Activated T-cell treated with anti-CD3 and anti-CD28 coated beads for 1 hour (primary cell): ENCODE data around the gene SLC6A12.

Source experiments
- DNase-seq: peaks from one replicate; pipeline ENCODE4 v3.0.0-alpha.2; 2020; ENCODE audit warnings: low read depth

The SLC6A12 gene

DNA sequence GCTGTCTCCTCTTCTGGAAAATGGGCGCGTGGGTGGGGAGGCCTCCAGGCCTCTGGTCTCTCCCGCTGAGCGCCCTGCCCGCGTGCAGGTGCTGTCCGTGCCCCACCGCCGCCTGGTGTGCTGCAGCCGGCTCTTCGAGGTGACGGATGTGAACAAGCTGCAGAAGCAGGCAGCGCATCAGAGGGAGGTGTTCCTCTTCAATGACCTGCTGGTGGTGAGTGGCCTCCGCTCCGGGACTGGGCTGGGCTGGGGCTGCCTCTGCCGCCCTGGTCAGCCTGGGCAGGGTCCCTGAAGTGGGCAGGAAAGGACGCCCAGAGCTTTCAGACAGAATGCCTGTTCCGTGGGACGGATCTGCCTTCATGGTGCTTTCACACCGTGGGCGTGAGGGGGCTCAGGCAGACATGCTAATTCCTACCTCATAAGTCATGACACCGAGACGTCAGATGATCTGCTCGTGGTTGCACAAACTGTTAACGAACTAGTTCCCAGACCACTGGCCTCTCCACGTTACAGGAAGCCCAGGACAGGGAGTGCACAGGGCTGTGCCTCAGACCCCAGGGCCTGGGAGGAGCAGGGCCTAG lies 50.5 kb downstream of the SLC6A12 start:
- DNase-seq = no peak

DNA sequence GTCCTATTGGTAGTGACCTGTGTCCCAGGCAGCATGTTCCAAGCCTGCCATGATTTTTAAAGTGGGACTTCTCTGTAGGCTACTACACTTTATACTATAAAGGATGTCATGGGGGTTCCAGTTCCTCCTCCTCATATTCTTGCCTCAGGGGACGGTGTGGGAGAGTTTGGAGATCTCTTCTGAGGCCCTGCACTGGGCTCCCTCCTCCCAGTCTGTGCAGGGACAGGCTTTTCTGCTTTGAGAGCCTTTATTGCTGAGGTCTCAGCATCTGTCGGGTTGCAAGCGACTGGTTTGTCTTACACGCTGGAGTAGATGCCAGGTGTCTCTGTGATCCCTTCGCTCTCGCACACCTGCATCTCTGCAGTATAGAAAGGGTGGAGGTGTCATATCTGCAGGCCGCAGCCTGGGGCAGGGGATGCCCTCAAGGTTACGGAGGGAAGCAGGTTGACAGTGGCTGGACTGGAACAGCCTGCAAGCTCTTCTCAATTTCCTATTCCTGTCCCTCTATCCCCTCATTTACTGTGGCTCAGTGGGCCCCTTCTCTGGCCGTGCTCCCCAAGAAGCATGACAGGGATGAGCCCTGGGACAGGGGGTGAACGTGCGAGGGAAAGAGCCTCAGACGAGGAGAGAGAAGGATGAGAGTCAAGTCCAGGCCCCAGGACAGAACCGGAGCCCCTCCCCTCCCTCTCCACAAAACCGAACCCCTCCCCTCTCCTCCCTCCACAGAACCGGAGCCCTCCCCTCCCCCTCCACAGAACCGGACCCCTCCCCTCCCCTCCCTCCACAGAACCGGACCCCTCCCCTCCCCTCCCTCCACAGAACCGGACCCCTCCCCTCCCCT lies 51.3 kb downstream of the SLC6A12 start:
- DNase-seq = no peak

DNA sequence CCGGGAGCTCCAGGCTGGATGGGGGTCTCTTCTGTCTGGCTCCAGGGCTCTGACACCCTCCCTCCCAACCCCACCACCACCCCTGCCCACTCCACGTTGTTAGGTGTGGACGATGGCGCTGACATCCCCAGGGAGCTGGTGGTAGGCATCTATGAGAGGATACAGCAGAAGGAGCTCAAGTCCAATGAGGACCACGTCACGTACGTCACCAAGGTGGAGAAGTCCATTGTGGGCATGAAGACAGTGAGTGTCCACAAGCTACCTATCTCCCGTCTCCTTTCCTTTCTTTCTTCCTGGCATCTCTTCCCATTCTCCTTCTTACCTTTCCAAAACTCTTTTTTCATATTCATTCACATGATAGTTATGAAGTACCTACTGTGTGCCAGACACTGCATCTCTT lies 52.1 kb downstream of the SLC6A12 start:
- no peak for DNase-seq

DNA sequence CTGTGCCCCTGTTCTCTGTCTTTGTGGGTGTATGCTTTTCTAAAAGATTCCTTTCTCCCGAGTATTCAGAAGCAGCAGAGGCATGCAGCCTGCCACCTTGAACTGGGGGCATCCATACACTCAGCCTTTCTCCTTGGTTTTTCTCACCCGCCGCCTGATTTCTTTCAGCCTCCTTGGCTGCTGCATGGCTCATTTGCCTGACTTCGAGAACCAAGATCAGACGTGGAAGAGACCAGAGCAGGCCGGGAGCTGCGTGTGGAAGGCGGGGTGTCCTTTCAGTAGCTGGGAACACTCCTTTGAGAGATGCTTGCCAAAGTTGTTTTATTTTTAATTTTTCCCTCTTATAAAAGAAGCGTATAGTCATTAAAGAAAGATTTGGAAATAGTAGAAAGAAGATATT lies 53.1 kb downstream of the SLC6A12 start:
- DNase-seq = no peak

DNA sequence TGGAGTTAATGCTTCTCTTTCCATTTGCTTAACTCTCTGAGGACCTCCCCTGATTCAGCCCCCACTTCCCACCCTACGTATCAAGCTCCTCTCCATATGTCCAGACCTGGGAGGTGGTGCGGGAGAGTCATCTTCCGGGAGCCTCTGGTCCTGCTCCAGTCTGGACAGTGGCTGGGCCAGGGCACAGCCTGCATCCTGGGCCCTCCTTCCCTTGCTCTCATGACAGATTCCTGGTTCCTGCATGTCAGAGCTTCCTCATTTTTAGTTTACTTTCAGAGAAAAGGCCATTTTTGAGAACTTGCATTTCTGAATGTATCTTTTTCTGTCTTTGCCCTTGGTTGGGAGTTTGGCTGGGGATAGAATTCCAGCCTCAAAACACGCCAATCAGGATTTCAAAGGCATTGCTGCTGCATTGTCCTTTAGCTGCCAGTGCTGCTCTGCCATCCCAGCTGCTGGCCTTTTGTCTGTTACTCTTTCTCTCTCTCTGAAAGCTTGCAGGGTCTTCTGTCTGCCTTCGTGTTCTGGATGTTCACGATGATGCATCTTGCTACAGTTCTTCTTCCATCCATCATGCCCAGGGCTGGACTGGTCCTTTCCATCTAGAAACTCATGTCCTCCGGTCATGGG lies 54.7 kb downstream of the SLC6A12 start:
- no peak for DNase-seq

DNA sequence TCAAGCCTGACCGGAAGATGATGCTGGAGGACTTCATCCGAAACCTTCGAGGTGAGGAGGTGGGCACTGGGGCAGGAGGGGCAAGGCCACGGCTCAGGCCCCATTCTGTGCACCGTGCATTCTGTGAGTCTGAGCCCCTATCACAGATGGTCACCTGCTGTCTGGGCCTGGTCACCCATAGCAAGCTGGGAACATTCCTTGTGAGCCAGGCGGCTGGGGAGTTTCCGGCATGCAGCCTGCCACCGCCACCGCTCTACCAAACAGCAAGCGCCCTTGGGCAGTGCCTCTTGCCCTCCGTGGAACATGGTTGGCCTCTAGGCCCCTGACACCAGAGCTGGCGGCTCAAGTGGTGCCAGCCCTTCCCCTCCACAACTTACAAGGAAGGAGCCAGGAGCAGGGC lies 56.3 kb downstream of the SLC6A12 start:
- no peak for DNase-seq

DNA sequence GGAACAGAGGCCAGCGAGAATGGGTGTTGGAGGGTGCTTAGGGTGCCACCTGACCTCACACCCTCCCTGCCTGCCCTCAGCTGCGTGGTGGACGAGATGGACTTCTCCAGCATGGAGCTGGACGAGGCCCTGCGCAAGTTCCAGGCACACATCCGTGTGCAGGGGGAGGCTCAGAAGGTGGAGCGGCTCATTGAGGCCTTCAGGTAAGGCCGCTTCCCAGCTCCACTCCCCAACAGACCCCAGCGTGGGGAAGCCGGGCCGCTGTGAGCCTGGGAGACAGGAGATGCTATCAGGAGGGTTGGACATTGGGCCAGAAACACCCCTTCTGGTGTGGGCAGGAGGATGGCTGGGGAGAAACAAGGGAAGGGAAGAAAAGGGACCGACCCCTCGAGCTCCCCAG lies 57.0 kb downstream of the SLC6A12 start:
- no peak for DNase-seq

DNA sequence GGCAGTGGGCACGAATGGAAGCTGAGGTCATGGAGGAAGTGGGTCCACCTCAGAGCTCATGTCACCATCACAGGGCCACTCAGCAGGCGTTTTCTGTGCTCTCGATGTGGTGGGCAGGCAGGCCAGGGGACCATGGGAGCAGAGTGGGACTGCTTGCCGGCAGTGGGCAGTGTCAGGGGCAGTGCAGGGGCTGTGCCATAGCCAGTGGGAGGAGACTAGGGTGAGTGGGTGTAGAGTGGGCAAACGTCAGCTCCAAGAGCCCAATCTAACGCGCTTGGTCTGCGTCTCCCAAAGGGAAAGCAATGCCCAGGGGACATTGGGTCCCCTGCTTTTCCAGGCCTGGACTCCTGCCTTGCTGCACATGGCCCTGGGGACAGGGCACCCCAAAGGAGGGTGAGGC lies 58.3 kb downstream of the SLC6A12 start:
- no peak for DNase-seq

DNA sequence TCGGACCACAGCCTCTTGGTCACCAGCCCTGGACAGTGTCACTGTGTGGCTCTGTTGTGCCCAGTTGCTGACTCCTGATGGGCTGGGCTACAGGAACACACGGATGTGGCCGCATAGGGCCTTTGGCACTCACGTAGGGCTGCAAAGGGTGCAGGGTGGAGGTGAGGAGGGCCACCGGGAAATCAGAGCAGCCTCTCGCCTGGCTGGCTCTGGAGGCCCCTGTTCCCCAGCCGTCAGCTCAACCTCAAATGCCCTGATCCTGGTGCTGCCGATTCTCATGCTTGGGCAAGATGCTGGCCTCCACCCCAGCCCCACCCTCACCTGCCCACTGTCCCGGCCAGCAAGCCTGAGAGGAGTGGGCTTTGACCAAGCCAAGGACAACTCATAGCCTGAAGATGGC lies 59.0 kb downstream of the SLC6A12 start:
- DNase-seq = no peak

DNA sequence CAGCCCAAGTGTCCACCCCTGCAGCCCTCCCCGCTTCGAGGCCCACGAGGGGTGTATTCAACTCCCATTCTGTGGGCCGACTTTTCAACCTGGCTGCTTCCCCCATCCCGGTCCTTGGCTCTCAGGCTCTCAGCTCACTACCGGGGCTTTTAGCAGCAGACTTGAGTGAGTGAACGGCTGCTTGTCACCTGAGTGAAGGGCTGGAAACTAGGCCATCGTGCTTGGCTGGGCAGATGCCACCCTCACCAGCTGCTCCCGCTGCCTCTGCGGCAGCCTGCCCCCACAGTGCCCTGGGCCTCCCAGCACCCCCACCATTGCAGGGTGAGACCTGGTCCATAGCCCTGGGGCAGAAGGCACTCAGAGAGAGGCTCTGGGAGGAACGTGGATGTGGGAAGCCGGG lies 59.9 kb downstream of the SLC6A12 start:
- DNase-seq = no peak

DNA sequence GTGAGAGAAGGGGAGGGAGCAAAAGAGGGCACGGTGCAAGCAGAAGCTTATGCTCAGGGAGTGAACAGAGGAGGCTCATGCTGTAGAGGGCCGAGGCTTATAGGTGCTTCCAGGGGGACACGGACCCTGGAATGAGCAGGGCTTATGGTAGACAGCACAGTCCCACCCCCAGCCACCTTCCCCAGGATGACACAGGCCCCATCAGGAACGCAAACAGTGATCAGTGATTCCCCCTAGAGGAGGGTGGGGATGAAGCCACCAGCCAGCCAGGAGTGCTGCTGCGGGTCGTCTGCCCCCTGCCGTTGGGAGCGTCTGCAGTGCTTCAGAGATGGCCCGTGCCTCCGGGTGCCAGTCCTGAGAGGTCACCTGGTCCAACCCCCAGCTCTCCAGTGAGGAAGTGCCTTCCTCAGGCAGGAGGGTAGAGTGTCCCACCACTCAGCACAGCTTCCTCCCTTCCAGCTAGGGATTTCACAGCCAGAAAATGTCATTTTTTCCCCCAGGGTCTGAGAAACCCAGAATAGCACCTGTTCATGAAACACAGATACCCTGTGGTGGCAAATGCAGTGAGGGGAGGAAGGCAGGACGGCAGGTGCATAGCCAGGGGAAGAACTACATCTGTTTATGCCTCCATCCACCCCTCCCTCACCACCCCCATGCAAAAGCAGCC lies 60.7 kb downstream of the SLC6A12 start:
- peak; percentile 12 for DNase-seq

DNA sequence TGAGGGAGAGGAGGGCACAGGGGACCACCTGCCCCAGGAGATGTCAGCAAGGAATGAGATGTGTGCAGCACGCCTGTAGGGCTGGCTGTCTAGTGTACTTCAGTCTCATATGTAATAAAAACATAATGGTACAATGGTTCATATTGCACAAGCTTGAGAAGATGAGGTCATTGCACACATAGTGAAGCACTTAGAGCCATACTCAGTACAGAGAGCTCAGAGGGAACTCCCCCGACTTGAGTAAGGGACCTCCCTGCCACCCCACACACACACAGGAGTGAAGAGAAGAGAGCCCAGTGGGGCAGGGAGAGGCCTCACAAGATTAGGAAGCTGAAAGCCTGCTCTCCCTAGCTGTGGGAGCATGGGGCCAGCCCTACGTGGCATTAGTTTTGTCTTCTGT lies 61.5 kb downstream of the SLC6A12 start:
- DNase-seq = no peak

DNA sequence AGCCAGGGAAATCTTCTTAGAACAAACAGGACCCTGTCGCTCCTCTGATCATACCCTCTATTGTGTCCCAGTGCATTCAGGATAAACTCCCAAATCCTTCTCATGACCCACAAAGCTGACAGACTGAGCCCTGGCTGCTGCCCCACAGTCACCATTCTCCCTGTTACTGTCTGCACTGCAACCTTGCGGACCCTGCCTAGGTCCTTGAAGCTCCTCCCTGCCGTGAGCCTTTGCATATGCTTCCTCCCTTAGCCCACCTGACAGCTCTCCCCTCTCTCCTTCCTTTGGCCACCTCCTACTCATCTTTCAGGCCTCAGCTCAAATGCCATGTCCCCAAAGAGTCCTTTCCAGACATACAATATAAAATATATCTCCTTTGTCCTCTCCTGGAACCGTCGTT lies 62.4 kb downstream of the SLC6A12 start:
- DNase-seq = no peak

DNA sequence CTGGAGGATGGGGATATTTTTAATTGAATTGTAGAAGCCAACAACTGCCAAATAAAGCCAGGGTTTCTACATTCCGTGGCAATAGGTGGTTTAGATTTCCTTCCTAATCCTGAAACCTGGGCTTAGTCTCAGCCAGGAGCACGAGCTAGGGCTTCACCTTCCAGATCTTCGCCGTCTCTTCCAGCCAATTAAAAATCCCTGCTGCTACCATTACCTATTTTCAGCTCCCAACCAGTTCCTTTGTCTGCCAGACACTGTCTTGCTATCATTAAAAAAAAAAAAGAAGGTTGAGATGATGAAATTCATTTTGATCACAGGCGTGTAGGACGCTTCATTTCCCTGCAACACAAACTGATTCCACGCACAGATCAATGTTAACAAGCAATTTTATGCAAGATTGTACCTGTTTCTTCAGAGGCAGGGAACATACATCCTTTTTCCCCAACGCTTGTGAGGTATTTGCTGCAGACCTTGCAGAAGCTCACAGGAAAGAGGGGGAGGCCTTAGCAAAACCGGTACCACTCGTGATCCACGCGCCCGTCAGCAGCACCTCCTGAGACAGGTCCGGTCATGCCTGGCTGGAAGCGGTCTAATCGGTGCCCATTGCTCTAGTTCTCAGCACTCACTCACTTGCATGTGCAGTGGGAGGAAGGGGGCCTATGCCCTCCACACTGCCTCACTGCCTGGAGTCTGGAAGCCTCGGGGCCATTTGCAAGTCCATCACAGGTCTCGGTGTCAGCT lies 65.1 kb downstream of the SLC6A12 start:
- DNase-seq = no peak

DNA sequence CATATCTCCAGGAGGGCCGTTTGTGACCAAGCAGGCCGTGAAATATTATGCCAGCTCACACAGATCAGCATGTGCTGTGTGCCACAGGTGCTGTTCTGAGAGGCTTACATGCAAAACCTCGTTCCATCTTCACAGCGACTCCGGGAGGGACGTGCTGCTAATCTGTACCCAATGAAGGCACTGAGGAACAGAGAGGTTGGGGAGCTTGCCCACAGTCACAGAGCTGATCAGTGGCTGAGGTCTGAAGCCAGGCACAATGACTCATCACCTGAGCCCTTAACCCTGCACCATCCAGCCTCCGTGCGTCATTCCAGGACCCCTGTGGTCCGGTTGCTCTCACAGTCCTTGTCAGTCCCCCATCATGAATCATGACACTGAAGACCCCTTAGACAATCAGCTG lies 66.7 kb downstream of the SLC6A12 start:
- no peak for DNase-seq

DNA sequence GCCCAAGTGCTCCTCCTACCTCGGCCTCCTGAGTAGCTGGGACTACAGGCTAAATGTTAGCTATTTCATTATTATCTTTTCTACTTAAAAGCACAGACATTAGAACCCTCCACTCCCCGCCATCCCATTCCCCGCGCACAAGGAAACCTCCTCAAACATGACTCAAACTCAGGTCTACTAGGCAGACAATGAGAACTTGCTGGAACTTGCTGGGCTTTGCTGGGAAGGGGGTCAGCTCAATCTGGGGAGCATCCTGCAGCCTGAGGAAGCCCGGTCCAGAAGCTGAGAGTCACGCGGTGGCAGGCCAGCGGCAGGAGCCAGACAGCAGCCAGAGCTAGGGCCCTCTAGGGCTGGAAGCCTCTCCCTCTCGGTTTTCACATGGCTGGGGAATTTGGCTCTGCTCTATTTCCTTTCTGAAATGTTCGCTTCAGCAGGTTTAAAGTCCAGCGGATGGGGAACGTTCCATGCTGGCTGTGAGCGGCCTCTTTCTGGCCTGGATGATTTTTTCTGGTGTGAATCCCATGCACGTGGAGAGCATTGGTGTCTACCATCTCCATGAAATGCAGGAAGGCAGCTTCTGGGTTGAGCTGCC lies 68.5 kb downstream of the SLC6A12 start:
- DNase-seq = no peak

DNA sequence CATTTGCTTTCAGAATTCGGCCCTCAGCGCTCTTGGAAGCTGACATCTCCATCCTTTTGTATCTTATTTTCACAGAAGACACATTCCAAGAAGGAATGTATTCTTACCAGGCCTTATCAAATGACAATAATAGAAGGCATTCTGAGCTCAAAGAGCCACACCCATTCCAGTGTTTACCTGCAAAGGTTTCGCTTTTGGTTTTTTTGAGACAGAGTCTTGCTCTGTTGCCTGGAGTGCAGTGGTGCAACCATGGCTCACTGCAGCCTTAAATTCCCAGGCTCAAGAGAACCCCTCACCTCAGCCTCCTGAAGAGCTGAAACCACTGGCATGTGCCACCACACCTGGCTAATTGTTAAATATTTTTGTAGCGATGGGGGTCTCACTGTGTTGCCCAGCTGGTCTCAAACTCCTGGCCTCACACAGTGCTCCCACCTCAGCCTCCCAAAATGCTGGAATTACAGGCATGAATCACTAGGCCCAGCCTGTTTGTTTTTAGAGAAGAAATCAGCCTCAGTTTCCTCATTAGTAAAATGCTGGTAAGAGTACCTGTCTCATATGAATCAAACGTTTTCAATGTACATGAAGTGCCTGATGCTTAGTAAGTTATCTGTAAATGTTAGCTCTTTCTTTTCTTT lies 69.2 kb downstream of the SLC6A12 start:
- no peak for DNase-seq

DNA sequence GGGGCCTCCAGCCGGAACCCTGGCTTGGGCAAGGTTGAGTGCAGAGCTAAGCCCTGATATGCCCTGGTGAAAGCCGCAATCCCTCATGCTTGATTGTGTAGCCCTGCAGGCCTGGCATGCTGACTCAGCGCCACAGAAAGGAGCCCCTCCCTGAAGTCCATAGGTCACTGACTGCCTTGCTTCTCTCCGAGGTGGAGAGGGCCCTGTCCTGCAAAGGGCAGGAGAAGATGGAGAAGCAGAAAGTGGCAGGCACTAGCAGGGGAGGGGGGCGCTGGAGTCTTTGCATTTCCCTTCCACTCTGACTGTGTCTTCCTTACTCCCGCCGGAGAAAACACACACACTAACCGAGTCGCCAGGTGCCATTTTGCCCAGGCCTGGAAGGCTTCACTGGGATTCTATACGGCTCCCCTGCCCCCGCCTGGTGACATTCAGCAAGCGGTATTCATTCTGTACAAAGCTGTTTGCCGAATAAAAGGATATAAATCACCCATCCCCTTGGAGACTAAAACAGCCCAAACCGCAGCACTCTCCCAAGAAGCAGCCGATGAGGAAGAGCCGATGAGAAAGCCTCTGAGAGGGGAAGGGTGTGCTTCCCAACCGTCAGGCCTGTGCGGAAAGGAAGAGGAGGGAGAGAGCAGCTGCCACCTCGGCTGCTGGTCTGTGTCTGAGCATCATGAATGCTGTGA lies 69.8 kb downstream of the SLC6A12 start:
- DNase-seq = no peak

DNA sequence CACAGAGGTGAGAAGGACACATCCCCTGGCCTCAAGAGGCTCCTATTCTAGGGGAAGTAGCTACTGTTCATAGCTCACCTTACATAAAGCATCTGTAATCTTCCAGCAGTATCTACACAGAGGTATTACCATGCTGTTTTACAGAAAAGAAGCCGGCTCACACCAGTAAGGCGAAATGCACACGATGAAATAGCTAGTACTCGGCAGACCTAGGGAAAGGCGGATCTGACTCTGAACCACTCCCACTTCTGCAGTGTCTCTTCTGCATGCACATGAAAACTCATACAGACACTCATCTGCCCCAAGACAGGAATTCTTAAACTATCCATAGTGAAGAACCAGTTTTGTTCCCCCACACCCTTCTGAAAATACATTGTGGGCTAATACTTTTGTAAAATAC lies 73.8 kb downstream of the SLC6A12 start:
- DNase-seq = no peak
